Measurements from ENCODE around the gene SUN3.

- TF ChIP-seq CTCF (IDR thresholded peaks at IDR 0.05) (no peak), POLR2A (IDR thresholded peaks at IDR 0.05) (no peak)
Measured at GRCh38 chr7:47947355-47947749, 81.6 kb downstream of the SUN3 start.
